Neural cell (in vitro differentiated cells): ENCODE results near the gene SPRR1A. TPM values are rescaled to one million over a fixed set of nuclear protein-coding genes. Genes with fewer than 3 reads are reported as not detected.

Source experiments
- H2AFZ ChIP-seq: fragments of 200-600, 300-800 bp; sonication (generic), shearing (Covaris generic); 2 replicates; pipeline ENCODE4 v1.6.0; 2014; ENCODE audit warnings: low read depth, mild to moderate bottlenecking, antibody characterized with exemption, low read length, moderate library complexity
- H3F3A ChIP-seq: fragments of 200-600 bp; shearing (Covaris generic); 2 replicates; pipeline ENCODE4 v1.6.1; 2016; ENCODE audit warnings: mild to moderate bottlenecking, moderate library complexity, mixed read lengths, antibody characterized with exemption, low read length; ENCODE audit not compliant: insufficient read depth, poor library complexity, severe bottlenecking
- H3K27ac ChIP-seq: fragments of 200-600, 300-800 bp; sonication (generic), shearing (Covaris generic); 2 replicates; pipeline ENCODE4 v1.5.1; 2014; ENCODE audit warnings: mild to moderate bottlenecking, low read length, moderate library complexity
- H3K27me3 ChIP-seq: fragments of 300-800, 200-600 bp; sonication (generic), shearing (Covaris generic); 2 replicates; pipeline ENCODE4 v1.6.0; 2014; ENCODE audit warnings: mild to moderate bottlenecking, low read depth, low read length, moderate library complexity; ENCODE audit not compliant: insufficient read depth
- H3K36me3 ChIP-seq: fragments of 300-800, 200-600 bp; sonication (generic), shearing (Covaris generic); 2 replicates; pipeline ENCODE4 v1.5.1; 2014; ENCODE audit warnings: mild to moderate bottlenecking, antibody characterized with exemption, low read length, moderate library complexity; ENCODE audit not compliant: insufficient read depth
- H3K4me2 ChIP-seq: fragments of 300-800, 200-600 bp; sonication (generic), shearing (Covaris generic); 2 replicates; pipeline ENCODE4 v1.6.0; 2014; ENCODE audit warnings: mild to moderate bottlenecking, low read length
- H3K4me3 ChIP-seq: fragments of 300-800, 200-600 bp; sonication (generic), shearing (Covaris generic); 2 replicates; pipeline ENCODE4 v1.5.1; 2014; ENCODE audit warnings: mild to moderate bottlenecking, low read length, moderate library complexity
- H3K79me2 ChIP-seq: fragments of 200-600 bp; shearing (Covaris generic); replicated peaks from 2 replicates; pipeline ENCODE4 v1.6.0; 2014; ENCODE audit warnings: mild to moderate bottlenecking, low read length, moderate library complexity; ENCODE audit not compliant: insufficient read depth
- H3K9ac ChIP-seq: fragments of 300-800, 200-600 bp; sonication (generic), shearing (Covaris generic); 2 replicates; pipeline ENCODE4 v1.6.1; 2016; ENCODE audit warnings: mild to moderate bottlenecking, low read length, mixed read lengths
- H3K9me2 ChIP-seq: fragments of 200-600 bp; shearing (Covaris generic); 2 replicates; pipeline ENCODE4 v1.6.1; 2016; ENCODE audit warnings: mild to moderate bottlenecking, low read length, mixed read lengths; ENCODE audit not compliant: insufficient read depth
- H3K9me3 ChIP-seq: fragments of 200-600, 300-800 bp; sonication (generic), shearing (Covaris generic); 2 replicates; pipeline ENCODE4 v1.6.1; 2016; ENCODE audit warnings: mild to moderate bottlenecking, mixed run types, low read length, moderate library complexity, mixed read lengths
- H4K20me1 ChIP-seq: fragments of 200-600 bp; shearing (Covaris generic); 2 replicates; pipeline ENCODE4 v1.6.1; 2016; ENCODE audit warnings: mild to moderate bottlenecking, mixed run types; ENCODE audit not compliant: insufficient read depth
- CTCF ChIP-seq: fragments of 450-650 bp; IDR thresholded peaks from 2 replicates; pipeline ENCODE4 v1.5.1; 2014; ENCODE audit warnings: antibody characterized with exemption, mild to moderate bottlenecking, moderate library complexity; ENCODE audit not compliant: poor library complexity, severe bottlenecking
- EP300 ChIP-seq: fragments of 450-650 bp; conservative IDR thresholded peaks from 2 replicates; pipeline ENCODE4 v1.6.1; 2014; ENCODE audit warnings: antibody characterized with exemption, mild to moderate bottlenecking, moderate library complexity; ENCODE audit not compliant: poor library complexity, severe bottlenecking
- EZH2 ChIP-seq: fragments of 200-600, 300-800 bp; shearing (Covaris generic), sonication (generic); IDR thresholded peaks from 2 replicates; pipeline ENCODE4 v1.6.1; 2014; ENCODE audit warnings: antibody characterized with exemption, low read length, borderline replicate concordance, mild to moderate bottlenecking; ENCODE audit not compliant: insufficient read depth, poor library complexity, severe bottlenecking
- MXI1 ChIP-seq: fragments of 450-650 bp; conservative IDR thresholded peaks from 2 replicates; pipeline ENCODE4 v1.6.1; 2014; ENCODE audit warnings: antibody characterized with exemption, mild to moderate bottlenecking; ENCODE audit not compliant: poor library complexity, severe bottlenecking
- POLR2AphosphoS5 ChIP-seq: IDR thresholded peaks from 2 replicates; pipeline ENCODE4 v1.6.1; 2012
- RAD21 ChIP-seq: fragments of 450-650 bp; conservative IDR thresholded peaks from 2 replicates; pipeline ENCODE4 v1.6.1; 2014; ENCODE audit warnings: antibody characterized with exemption, mild to moderate bottlenecking, moderate library complexity
- REST ChIP-seq: IDR thresholded peaks from 2 replicates; pipeline ENCODE4 v1.6.1; 2012; ENCODE audit warnings: borderline replicate concordance
- SMC3 ChIP-seq: fragments of 450-650 bp; conservative IDR thresholded peaks from 2 replicates; pipeline ENCODE4 v1.6.1; 2014; ENCODE audit warnings: antibody characterized with exemption, mild to moderate bottlenecking, moderate library complexity; ENCODE audit not compliant: poor library complexity
- TAF1 ChIP-seq: IDR thresholded peaks from 2 replicates; pipeline ENCODE4 v1.6.1; 2012; ENCODE audit warnings: low read depth
- polyA plus RNA-seq: library from polyadenylated mRNA; depleted of rRNA; stranded (reverse); fragments of >200 nt; gene quantifications from 2 replicates; pipeline ENCODE4 v1.2.3, GENCODE V29; 2014

The SPRR1A gene
- polyA plus RNA-seq, 1 donor from 2014 or later: not detected

GRCh38 chr1:152953761-152954160 is 30.1 kb upstream of the SPRR1A start:
- Histone ChIP-seq H3K79me2 (no peaks in the 10 kb centered on the region), H3K36me3 (no peaks in the 10 kb centered on the region), H2AFZ (no peak overlapping the region), H3K9me2 (no peaks in the 10 kb centered on the region), H4K20me1 (no peaks in the 10 kb centered on the region), H3K4me3 (no peak overlapping the region), H3K4me2 (no peak overlapping the region), H3F3A (no peaks in the 10 kb centered on the region), H3K27me3 (no peaks in the 10 kb centered on the region), H3K27ac (no peak overlapping the region), H3K9ac (no peak overlapping the region), H3K9me3 (no peaks in the 10 kb centered on the region)
- TF ChIP-seq POLR2AphosphoS5 (no peak), SMC3 (no peak), CTCF (no peak), RAD21 (no peak), TAF1 (no peak), EZH2 (no peak), EP300 (no peak), REST (no peak), MXI1 (no peak)

- H3K4me3 ChIP-seq: no peak overlapping the region
- H3K27ac ChIP-seq: no peak overlapping the region
- H4K20me1 ChIP-seq: no peaks in the 10 kb centered on the region
- TF ChIP-seq SMC3: no peak
- no peak for TF ChIP-seq TAF1
- TF ChIP-seq EP300: no peak
- no peak for TF ChIP-seq CTCF
- no peak for TF ChIP-seq EZH2
- no peak for TF ChIP-seq POLR2AphosphoS5
- TF ChIP-seq MXI1: no peak
- no peak for TF ChIP-seq RAD21
- no peak for TF ChIP-seq REST
- H3K4me2 ChIP-seq: no peak overlapping the region
- no peaks in the 10 kb centered on the region for H3K9me3 ChIP-seq
- H3F3A ChIP-seq: no peaks in the 10 kb centered on the region
- no peak overlapping the region for H3K9ac ChIP-seq
- H3K79me2 ChIP-seq: no peaks in the 10 kb centered on the region
- no peaks in the 10 kb centered on the region for H3K27me3 ChIP-seq
- H3K36me3 ChIP-seq: no peaks in the 10 kb centered on the region
- H3K9me2 ChIP-seq: no peaks in the 10 kb centered on the region
- H2AFZ ChIP-seq: no peak overlapping the region
These were observed 29.4 kb upstream of the SPRR1A start for GRCh38 chr1:152954436-152954835.
